ENCODE data around the gene RAD51B. TPM values are rescaled to one million over a fixed set of nuclear protein-coding genes. Genes with fewer than 3 reads are reported as not detected.

RAD51B gene
- total and polyA plus RNA-seq, 4 donors = 2.5 to 95.0 (median 9.6) TPM

- no peak for ATAC-seq (ENCODE audit: insufficient read depth, low FRiP score)
- H3K27me3 ChIP-seq (ENCODE audit: control insufficient read depth in 3 of 3, insufficient read depth in 3 of 3, low read length in 2 of 3) = no peaks in the 10 kb centered on the region
- H3K27ac ChIP-seq (ENCODE audit: low read depth in 1 of 2, low read length in 1 of 2) = peak overlapping the region; percentile 58 to 70
- H3K9me3 ChIP-seq (ENCODE audit: control insufficient read depth in 4 of 4, insufficient read depth in 3 of 4, low read length in 3 of 4) = no peaks in the 10 kb centered on the region
- no peak for TF ChIP-seq CTCF (IDR thresholded peaks at IDR 0.05; ENCODE audit: control extremely low read depth, extremely low read depth)
- H3K36me3 ChIP-seq (ENCODE audit: control insufficient read depth in 4 of 4, insufficient read depth in 4 of 4, low read length in 4 of 4) = no peaks in the 10 kb centered on the region
- DNase-seq = no peak
- peak overlapping the region in 1 of 2 donors; percentile 57 for H3K9ac ChIP-seq (ENCODE audit: insufficient read depth in 1 of 2, low read length in 2 of 2)
- H3K4me3 ChIP-seq = no peak overlapping the region
- peaks cover 16 to 49% (median 35%) of the 10 kb centered on the region in 5 donors for H3K4me1 ChIP-seq (ENCODE audit: control insufficient read depth in 5 of 5, insufficient read depth in 5 of 5, low read length in 5 of 5)
- 66 to 76% methylated on average over 7 of the region's 7 CpGs for WGBS, 2 donors
Measured at GRCh38 chr14:68683326-68683725, 863.7 kb downstream of the RAD51B start.

- Histone ChIP-seq H3K27me3 (ENCODE audit: control insufficient read depth in 3 of 3, insufficient read depth in 3 of 3, low read length in 2 of 3) (no peaks in the 10 kb centered on the region), H3K4me1 (ENCODE audit: control insufficient read depth in 5 of 5, insufficient read depth in 5 of 5, low read length in 5 of 5) (peaks cover 16 to 61% (median 42%) of the 10 kb centered on the region in 5 donors), H3K4me3 (no peak overlapping the region), H3K36me3 (ENCODE audit: control insufficient read depth in 4 of 4, insufficient read depth in 4 of 4, low read length in 4 of 4) (no peaks in the 10 kb centered on the region), H3K9me3 (ENCODE audit: control insufficient read depth in 4 of 4, insufficient read depth in 3 of 4, low read length in 3 of 4) (no peaks in the 10 kb centered on the region), H3K9ac (ENCODE audit: insufficient read depth in 1 of 2, low read length in 2 of 2) (no peak overlapping the region), H3K27ac (ENCODE audit: low read depth in 1 of 2, low read length in 1 of 2) (peak overlapping the region; percentile 46 to 54)
- no peak for TF ChIP-seq CTCF (IDR thresholded peaks at IDR 0.05; ENCODE audit: control extremely low read depth, extremely low read depth)
- ATAC-seq (ENCODE audit: insufficient read depth, low FRiP score) (no peak), DNase-seq (no peak)
- 69 to 79% methylated on average over 5 of the region's 5 CpGs for WGBS, 2 donors
Measured at GRCh38 chr14:68684466-68685418, 865.2 kb downstream of the RAD51B start.

- peak overlapping the region in 1 of 2 donors; percentile 42 for H3K27ac ChIP-seq (ENCODE audit: low read depth in 1 of 2, low read length in 1 of 2)
- H3K4me3 ChIP-seq = no peak overlapping the region
- no peaks in the 10 kb centered on the region for H3K27me3 ChIP-seq (ENCODE audit: control insufficient read depth in 3 of 3, insufficient read depth in 3 of 3, low read length in 2 of 3)
- no peak for TF ChIP-seq CTCF (IDR thresholded peaks at IDR 0.05; ENCODE audit: control extremely low read depth, extremely low read depth)
- WGBS, 2 donors = 59 to 71% methylated on average over 12 of the region's 12 CpGs
- ATAC-seq (ENCODE audit: insufficient read depth, low FRiP score) = peak; percentile 60
- H3K9me3 ChIP-seq (ENCODE audit: control insufficient read depth in 4 of 4, insufficient read depth in 3 of 4, low read length in 3 of 4) = no peaks in the 10 kb centered on the region
- peak in 1 of 3 donors; percentile 6 for DNase-seq
- H3K4me1 ChIP-seq (ENCODE audit: control insufficient read depth in 5 of 5, insufficient read depth in 5 of 5, low read length in 5 of 5) = peaks cover 16 to 63% (median 40%) of the 10 kb centered on the region in 5 donors
- no peak overlapping the region for H3K9ac ChIP-seq (ENCODE audit: insufficient read depth in 1 of 2, low read length in 2 of 2)
- no peaks in the 10 kb centered on the region for H3K36me3 ChIP-seq (ENCODE audit: control insufficient read depth in 4 of 4, insufficient read depth in 4 of 4, low read length in 4 of 4)
Measured at GRCh38 chr14:68685419-68686204, 866.0 kb downstream of the RAD51B start.
